Activated T-cell treated with anti-CD3 and anti-CD28 coated beads, Interleukin-2, amount 50 U/mL, for 48 hours (primary cell): ENCODE results near the gene HCRTR1.

Experiments
- DNase-seq, 2 experiments: peaks; one replicate each; pipeline ENCODE4 v3.0.0-alpha.2; 2020

The HCRTR1 gene

GRCh38 chr1:31598980-31599379 lies 18.5 kb upstream of the HCRTR1 start:
- DNase-seq, result no peak

GRCh38 chr1:31600641-31601040 lies 16.8 kb upstream of the HCRTR1 start:
- no peak for DNase-seq

- no peak for DNase-seq
Observed at GRCh38 chr1:31602081-31602480, 15.4 kb upstream of the HCRTR1 start.

GRCh38 chr1:31605908-31606427 lies 11.5 kb upstream of the HCRTR1 start:
- peak; percentile 52 to 55 for DNase-seq

- peak in 1 of 2 experiments; percentile 7 for DNase-seq
Observed at GRCh38 chr1:31607360-31607759, 10.1 kb upstream of the HCRTR1 start.

GRCh38 chr1:31609514-31610118 lies 7.9 kb upstream of the HCRTR1 start:
- no peak for DNase-seq

GRCh38 chr1:31614414-31615005 lies 3.0 kb upstream of the HCRTR1 start:
- DNase-seq, result peak in 1 of 2 experiments; percentile 14

GRCh38 chr1:31615414-31615813 lies 2.1 kb upstream of the HCRTR1 start:
- DNase-seq, result peak in 1 of 2 experiments; percentile 15

- peak in 1 of 2 experiments; percentile 11 for DNase-seq
Observed at GRCh38 chr1:31615939-31616338, 1.6 kb upstream of the HCRTR1 start.

GRCh38 chr1:31617916-31618746 lies 642 bp downstream of the HCRTR1 start:
- DNase-seq, result peak; percentile 70 to 73

- DNase-seq, result peak in 1 of 2 experiments; percentile 16
Observed at GRCh38 chr1:31618916-31619846, 1.7 kb downstream of the HCRTR1 start.

GRCh38 chr1:31620631-31621497 lies 3.4 kb downstream of the HCRTR1 start:
- DNase-seq, result no peak

GRCh38 chr1:31621498-31621820 lies 4.0 kb downstream of the HCRTR1 start:
- DNase-seq, result no peak

GRCh38 chr1:31621847-31622730 lies 4.6 kb downstream of the HCRTR1 start:
- DNase-seq, result no peak

GRCh38 chr1:31623365-31623764 lies 5.9 kb downstream of the HCRTR1 start:
- DNase-seq, result no peak

- no peak for DNase-seq
Observed at GRCh38 chr1:31624309-31624708, 6.8 kb downstream of the HCRTR1 start.

GRCh38 chr1:31624731-31625514 lies 7.4 kb downstream of the HCRTR1 start:
- no peak for DNase-seq

GRCh38 chr1:31625561-31626222 lies 8.2 kb downstream of the HCRTR1 start:
- DNase-seq, result no peak
